Measurements from ENCODE around the gene NPSR1.
"Not testable (repeated sequence)": the region's sequence is repeated elsewhere in the genome, so short reads cannot be mapped to it uniquely, and the experiment has no call there.

NPSR1 gene, protein sequence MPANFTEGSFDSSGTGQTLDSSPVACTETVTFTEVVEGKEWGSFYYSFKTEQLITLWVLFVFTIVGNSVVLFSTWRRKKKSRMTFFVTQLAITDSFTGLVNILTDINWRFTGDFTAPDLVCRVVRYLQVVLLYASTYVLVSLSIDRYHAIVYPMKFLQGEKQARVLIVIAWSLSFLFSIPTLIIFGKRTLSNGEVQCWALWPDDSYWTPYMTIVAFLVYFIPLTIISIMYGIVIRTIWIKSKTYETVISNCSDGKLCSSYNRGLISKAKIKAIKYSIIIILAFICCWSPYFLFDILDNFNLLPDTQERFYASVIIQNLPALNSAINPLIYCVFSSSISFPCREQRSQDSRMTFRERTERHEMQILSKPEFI

DNA sequence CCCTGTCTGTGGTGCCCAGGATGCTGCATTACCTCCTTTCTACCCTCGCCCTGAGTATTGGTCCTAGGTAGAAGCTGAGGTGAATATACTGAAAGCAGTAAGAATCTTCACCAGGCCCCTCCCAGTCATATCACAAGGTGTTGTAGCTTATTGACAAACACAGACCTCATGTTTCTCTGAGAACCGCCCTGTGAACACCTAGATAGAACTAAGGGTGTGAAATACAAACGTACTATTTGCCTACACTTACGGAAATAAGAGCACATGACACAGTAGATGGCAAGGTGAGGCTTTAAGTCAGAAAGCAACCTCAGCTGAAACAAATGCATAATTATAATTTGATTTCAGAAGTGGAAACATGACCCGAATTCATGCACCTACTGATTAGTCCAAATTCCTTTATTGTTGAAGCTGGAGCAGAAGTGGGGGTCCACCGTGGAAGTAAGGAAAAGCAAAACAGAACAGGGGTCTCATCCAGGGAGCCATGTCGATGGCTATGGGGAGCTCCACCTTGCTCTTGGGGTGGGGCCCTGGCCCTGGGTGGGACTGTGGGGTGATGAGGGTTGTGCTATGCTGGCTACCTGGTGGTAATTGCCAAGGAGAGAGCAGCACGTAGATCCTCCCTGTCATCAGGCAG, at the start of gene NPSR1:
NPSR1 (plus strand) TSS at position 587 of the 637 bp plus-strand sequence. CDS start 195 bp downstream, outside the sequence.
- Histone ChIP-seq H3K9me3 (no peaks in the 10 kb centered on the region), H4K20me1 (no peaks in the 10 kb centered on the region), H3K4me2 (no peak within 1 kb of the TSS), H3K4me3 (no peak within 1 kb of the TSS), H3K36me3 (no peaks in the 10 kb centered on the region), H3K27me3 (no peaks in the 10 kb centered on the region), H3K27ac (no peak within 1 kb of the TSS), H3K4me1 (no peaks in the 10 kb centered on the region), H3K9ac (no peak within 1 kb of the TSS)
- no peak for TF ChIP-seq Cebpa-rat (IDR thresholded peaks at IDR 0.05)

DNA sequence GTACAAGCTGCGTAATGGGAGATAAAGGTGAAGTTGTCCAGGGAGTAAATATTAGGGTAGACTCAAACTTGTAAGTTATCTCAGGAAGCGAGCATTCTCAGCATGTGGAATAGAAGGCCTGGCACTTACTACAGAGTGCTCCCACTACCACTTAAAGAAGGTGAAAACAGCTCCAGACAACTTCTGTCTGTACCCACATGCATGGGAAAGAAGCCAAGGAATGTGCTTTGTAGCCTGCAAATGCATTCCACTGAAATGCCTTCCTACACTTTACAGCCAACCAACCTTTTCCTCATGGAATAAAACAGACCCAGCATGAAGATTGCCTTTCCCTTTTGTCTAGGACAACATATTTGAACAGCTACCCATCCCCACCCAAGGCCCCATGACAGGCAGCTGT, 45.4 kb upstream of the NPSR1 start:
- H3K27me3 ChIP-seq: no peaks in the 10 kb centered on the region
- TF ChIP-seq Cebpa-rat (IDR thresholded peaks at IDR 0.05): no peak
- no peak overlapping the region for H3K4me2 ChIP-seq
- H3K4me3 ChIP-seq: no peak overlapping the region
- no peaks in the 10 kb centered on the region for H3K4me1 ChIP-seq
- no peaks in the 10 kb centered on the region for H4K20me1 ChIP-seq
- no peak overlapping the region for H3K27ac ChIP-seq
- H3K9ac ChIP-seq: no peak overlapping the region
- no peaks in the 10 kb centered on the region for H3K36me3 ChIP-seq
- no peaks in the 10 kb centered on the region for H3K9me3 ChIP-seq

DNA sequence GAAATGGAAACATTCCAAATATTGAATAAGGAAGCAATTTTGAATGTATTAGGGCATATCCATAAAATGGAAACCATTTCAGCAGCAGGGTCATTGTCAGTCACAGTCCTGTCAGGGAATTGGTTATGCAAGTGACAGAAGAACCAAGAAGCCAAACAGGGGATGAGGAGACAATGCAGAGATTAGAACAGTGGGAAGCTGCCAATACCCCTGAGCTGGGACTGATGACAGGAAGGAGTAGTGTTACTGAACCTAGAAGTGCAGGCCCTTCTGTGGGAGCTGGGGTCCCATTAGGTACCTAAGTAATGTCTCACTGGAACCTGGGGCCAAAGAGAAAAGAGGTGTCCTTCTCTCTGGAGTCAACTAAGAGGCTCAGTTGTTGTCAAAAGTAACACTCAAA, 37.6 kb upstream of the NPSR1 start:
- no peaks in the 10 kb centered on the region for H3K27me3 ChIP-seq
- no peak overlapping the region for H3K9ac ChIP-seq
- H3K27ac ChIP-seq: no peak overlapping the region
- no peaks in the 10 kb centered on the region for H3K9me3 ChIP-seq
- H3K36me3 ChIP-seq: no peaks in the 10 kb centered on the region
- no peak overlapping the region for H3K4me3 ChIP-seq
- TF ChIP-seq Cebpa-rat (IDR thresholded peaks at IDR 0.05): no peak
- no peak overlapping the region for H3K4me2 ChIP-seq
- no peaks in the 10 kb centered on the region for H3K4me1 ChIP-seq
- H4K20me1 ChIP-seq: no peaks in the 10 kb centered on the region

DNA sequence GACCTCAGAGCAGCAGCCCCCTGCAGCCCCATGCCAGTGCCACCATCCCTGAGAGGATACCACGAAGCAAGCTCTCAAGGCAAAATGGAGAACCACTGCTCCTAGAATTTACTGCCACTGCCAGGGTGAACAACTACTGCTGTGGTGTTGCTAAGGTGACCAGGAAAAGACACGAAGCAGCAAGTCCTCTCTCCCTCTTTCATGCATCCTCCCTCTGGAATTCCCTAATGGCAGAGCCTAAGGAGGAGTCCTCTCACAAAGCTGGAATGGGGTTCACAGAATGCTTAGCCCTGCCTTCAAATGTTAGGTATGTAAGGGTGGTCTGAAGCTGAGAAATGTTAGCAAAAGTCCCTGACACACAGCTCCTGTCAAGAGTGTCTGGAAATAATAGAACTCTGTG, 35.8 kb upstream of the NPSR1 start:
- Histone ChIP-seq H3K4me1 (no peaks in the 10 kb centered on the region), H3K36me3 (no peaks in the 10 kb centered on the region), H3K27me3 (no peaks in the 10 kb centered on the region), H3K9ac (no peak overlapping the region), H3K4me3 (no peak overlapping the region), H3K9me3 (no peaks in the 10 kb centered on the region), H3K27ac (no peak overlapping the region), H4K20me1 (no peaks in the 10 kb centered on the region), H3K4me2 (no peak overlapping the region)
- no peak for TF ChIP-seq Cebpa-rat (IDR thresholded peaks at IDR 0.05)

DNA sequence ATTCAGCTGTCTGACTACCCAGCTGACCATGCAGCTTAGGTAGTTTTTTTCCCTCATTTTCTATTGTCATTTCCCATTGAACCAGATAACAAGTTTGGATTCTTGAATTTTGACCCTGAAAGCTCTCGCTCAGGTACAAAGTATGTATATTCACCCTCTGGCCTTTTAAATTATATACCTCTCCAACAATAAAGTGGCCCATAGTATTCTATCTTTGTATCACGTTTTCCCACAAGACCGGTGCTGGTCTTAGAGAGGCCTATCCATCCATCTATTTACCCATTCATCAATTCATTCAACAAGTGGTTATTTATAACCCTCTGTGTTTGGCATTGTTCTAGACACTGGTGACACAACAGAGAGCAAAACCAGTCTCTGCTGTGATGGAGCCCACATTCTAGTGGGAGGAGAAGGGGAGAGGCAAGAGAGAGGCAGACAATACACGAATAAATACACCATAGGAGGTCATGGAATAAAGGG, 35.2 kb upstream of the NPSR1 start:
- H3K27me3 ChIP-seq: no peaks in the 10 kb centered on the region
- H4K20me1 ChIP-seq: no peaks in the 10 kb centered on the region
- no peaks in the 10 kb centered on the region for H3K9me3 ChIP-seq
- no peaks in the 10 kb centered on the region for H3K36me3 ChIP-seq
- no peak overlapping the region for H3K4me3 ChIP-seq
- H3K4me2 ChIP-seq: no peak overlapping the region
- H3K9ac ChIP-seq: no peak overlapping the region
- H3K27ac ChIP-seq: no peak overlapping the region
- H3K4me1 ChIP-seq: no peaks in the 10 kb centered on the region
- TF ChIP-seq Cebpa-rat (IDR thresholded peaks at IDR 0.05): no peak

DNA sequence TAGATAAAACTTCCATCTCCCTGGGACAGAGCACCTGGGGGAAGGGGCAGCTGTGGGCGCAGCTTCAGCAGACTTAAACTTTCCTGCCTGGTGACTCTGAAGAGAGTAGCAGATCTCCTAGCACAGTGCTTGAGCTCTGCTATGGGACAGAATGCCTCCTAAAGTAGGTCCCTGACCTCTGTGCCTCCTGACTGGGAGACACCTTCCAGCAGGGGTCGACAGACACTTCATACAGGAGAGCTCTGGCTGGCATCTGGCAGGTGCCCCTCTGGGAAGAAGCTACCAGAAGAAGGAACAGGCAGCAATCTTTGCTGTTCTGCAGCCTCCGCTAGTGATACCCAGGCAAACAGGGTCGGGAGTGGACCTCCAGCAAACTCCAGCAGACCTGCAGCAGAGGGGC, 29.4 kb upstream of the NPSR1 start:
- H3K36me3 ChIP-seq, H3K9ac ChIP-seq, H3K9me3 ChIP-seq, H4K20me1 ChIP-seq, H3K27ac ChIP-seq, H3K4me2 ChIP-seq, H3K27me3 ChIP-seq, H3K4me1 ChIP-seq, H3K4me3 ChIP-seq: not testable (repeated sequence)

DNA sequence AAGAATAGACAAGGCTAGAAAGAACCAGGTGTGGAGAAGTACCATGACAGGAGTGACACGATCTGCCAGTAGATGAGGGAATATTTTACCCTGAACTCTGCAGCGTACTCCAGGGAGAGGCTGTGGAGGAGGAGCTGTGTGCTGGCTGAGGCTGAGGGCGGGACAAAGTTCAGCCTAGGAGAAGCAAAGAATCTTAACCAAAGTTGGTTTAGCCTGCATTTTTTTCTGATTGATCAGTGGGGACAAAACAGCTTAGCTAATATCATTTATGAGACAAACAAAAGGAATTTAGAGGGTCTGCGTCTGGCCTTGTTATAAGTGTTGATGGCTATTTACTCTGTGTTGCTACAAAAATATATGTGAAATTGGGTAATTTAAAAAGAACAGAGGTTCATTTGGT, 5.2 kb upstream of the NPSR1 start:
- Histone ChIP-seq H3K4me2 (no peak overlapping the region), H3K4me3 (no peak overlapping the region), H3K27me3 (no peaks in the 10 kb centered on the region), H4K20me1 (no peaks in the 10 kb centered on the region), H3K36me3 (no peaks in the 10 kb centered on the region), H3K4me1 (no peaks in the 10 kb centered on the region), H3K27ac (no peak overlapping the region), H3K9ac (no peak overlapping the region), H3K9me3 (no peaks in the 10 kb centered on the region)
- no peak for TF ChIP-seq Cebpa-rat (IDR thresholded peaks at IDR 0.05)

DNA sequence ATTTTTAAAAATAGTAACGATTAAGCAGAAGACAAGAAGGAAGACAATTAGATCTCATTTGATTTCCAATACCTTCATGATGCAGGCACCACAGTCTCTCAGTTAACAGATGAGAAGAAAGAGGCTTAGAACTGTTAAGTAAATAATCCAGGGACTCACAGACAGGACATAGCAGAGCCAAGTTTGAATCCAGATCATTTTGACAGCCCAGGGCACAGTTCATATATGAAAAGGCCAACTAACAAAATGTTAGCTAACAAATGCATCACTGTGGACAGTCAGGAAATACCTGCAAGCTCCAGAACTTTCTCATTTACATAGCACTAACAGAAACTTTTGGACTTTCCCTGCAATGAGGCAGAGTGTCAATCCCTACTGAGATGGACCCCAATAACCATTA, 4.2 kb upstream of the NPSR1 start:
- Histone ChIP-seq H3K4me3 (no peak overlapping the region), H3K4me1 (no peaks in the 10 kb centered on the region), H4K20me1 (no peaks in the 10 kb centered on the region), H3K27ac (no peak overlapping the region), H3K27me3 (no peaks in the 10 kb centered on the region), H3K9ac (no peak overlapping the region), H3K4me2 (no peak overlapping the region), H3K9me3 (no peaks in the 10 kb centered on the region), H3K36me3 (no peaks in the 10 kb centered on the region)
- TF ChIP-seq Cebpa-rat (IDR thresholded peaks at IDR 0.05): no peak

DNA sequence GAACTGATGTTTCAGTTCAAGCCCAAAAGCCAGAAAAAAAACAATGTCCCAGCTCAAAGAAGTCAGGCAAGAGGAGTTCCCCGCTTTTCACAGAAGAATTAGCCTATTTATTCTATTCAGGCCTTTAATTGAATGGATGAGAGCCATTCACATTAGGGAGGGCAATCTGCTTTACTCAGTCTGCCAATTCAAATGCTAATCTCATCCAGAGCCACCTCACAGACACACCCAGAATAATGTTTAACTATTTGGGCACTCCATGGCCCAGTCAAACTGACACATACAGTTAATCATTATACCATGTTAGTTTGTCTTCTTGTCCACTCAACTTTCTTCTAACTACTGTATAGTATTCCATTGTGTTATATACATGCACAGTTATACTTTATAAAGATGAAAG, 2.6 kb upstream of the NPSR1 start:
- no peak for TF ChIP-seq Cebpa-rat (IDR thresholded peaks at IDR 0.05)
- Histone ChIP-seq H3K27me3 (no peaks in the 10 kb centered on the region), H3K4me3 (no peak overlapping the region), H4K20me1 (no peaks in the 10 kb centered on the region), H3K27ac (no peak overlapping the region), H3K9me3 (no peaks in the 10 kb centered on the region), H3K4me1 (no peaks in the 10 kb centered on the region), H3K4me2 (no peak overlapping the region), H3K9ac (no peak overlapping the region), H3K36me3 (no peaks in the 10 kb centered on the region)

DNA sequence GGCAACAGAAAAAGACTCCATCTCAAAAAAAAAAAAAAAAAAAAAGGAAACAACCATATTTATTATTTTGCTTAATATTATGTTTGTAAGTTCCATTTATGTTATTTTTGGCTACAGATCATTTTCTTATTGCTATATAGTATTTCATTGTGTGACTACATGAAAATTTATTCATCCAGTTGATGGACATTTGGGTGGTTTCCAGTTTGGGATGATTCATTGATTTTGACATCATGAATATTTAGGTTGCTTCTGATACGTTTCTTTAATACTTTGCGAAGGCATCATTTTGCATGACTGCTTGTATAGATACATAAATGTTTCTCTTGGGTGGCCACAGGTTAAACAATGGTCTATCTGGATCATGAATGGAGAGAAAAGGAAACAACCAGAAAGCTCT, 2.0 kb upstream of the NPSR1 start:
- no peaks in the 10 kb centered on the region for H4K20me1 ChIP-seq
- TF ChIP-seq Cebpa-rat (IDR thresholded peaks at IDR 0.05): no peak
- no peak overlapping the region for H3K4me2 ChIP-seq
- H3K4me1 ChIP-seq: no peaks in the 10 kb centered on the region
- no peaks in the 10 kb centered on the region for H3K27me3 ChIP-seq
- H3K9ac ChIP-seq: no peak overlapping the region
- H3K9me3 ChIP-seq: no peaks in the 10 kb centered on the region
- H3K27ac ChIP-seq: no peak overlapping the region
- H3K4me3 ChIP-seq: no peak overlapping the region
- no peaks in the 10 kb centered on the region for H3K36me3 ChIP-seq
